NCI-H1105 treated with DMSO at 0.1 percent for 48 hours (cell line): ENCODE results near the gene FGGY.

Source experiments
- DNase-seq: peaks from one replicate; lab custom pipeline; 2025; lab: John Stamatoyannopoulos, UW

FGGY gene

GRCh38 chr1:59737638-59738037, 440.7 kb downstream of the FGGY start:
- DNase-seq, result no peak

- peak; percentile 14 for DNase-seq
These were observed 441.3 kb downstream of the FGGY start for GRCh38 chr1:59738152-59738551.

- DNase-seq, result no peak
These were observed 441.7 kb downstream of the FGGY start for GRCh38 chr1:59738591-59739015.

- no peak for DNase-seq
These were observed 442.2 kb downstream of the FGGY start for GRCh38 chr1:59739111-59739510.

- DNase-seq, result no peak
These were observed 445.6 kb downstream of the FGGY start for GRCh38 chr1:59742526-59742925.

GRCh38 chr1:59743324-59744091, 446.6 kb downstream of the FGGY start:
- no peak for DNase-seq

- DNase-seq, result no peak
These were observed 450.6 kb downstream of the FGGY start for GRCh38 chr1:59747420-59748024.

GRCh38 chr1:59748123-59748522, 451.2 kb downstream of the FGGY start:
- no peak for DNase-seq

GRCh38 chr1:59750328-59751003, 453.6 kb downstream of the FGGY start:
- no peak for DNase-seq

GRCh38 chr1:59751004-59751395, 454.1 kb downstream of the FGGY start:
- DNase-seq, result no peak

- DNase-seq, result no peak
These were observed 454.9 kb downstream of the FGGY start for GRCh38 chr1:59751801-59752200.

- no peak for DNase-seq
These were observed 455.9 kb downstream of the FGGY start for GRCh38 chr1:59752556-59753414.

GRCh38 chr1:59755069-59755685, 458.3 kb downstream of the FGGY start:
- no peak for DNase-seq

- no peak for DNase-seq
These were observed 460.4 kb downstream of the FGGY start for GRCh38 chr1:59757197-59757747.

GRCh38 chr1:59759156-59759925, 462.4 kb downstream of the FGGY start:
- DNase-seq, result peak; percentile 81

GRCh38 chr1:59761443-59761842, 464.5 kb downstream of the FGGY start:
- no peak for DNase-seq

GRCh38 chr1:59763418-59763817, 466.5 kb downstream of the FGGY start:
- DNase-seq, result no peak

- peak; percentile 91 for DNase-seq
These were observed 468.3 kb downstream of the FGGY start for GRCh38 chr1:59765011-59765730.

- DNase-seq, result no peak
These were observed 469.4 kb downstream of the FGGY start for GRCh38 chr1:59766227-59766855.
